ENCODE measurements around the gene PLA2G3.
A peak's percentile ranks its signal among the peaks of the same experiment; 100 is the strongest.

The PLA2G3 gene

GRCh38 chr22:31107894-31108218 is 32.5 kb downstream of the PLA2G3 start:
- TF ChIP-seq CTCF (conservative IDR thresholded peaks at IDR 0.05): peak; percentile 52
- peak overlapping the region; percentile 61; the same call in 1 of the 2 replicates for H3K27ac ChIP-seq

GRCh38 chr22:31107178-31107893 is 33.0 kb downstream of the PLA2G3 start, which contains the start of gene SELENOM:
Gene SELENOM (minus strand): TSS chr22:31107568. CDS start chr22:31107505, 63 bp downstream.
- peak within 1 kb of the TSS; percentile 61; the same call in 1 of the 2 replicates for H3K27ac ChIP-seq
- peak; percentile 94 for TF ChIP-seq CTCF (conservative IDR thresholded peaks at IDR 0.05)

- TF ChIP-seq CTCF (conservative IDR thresholded peaks at IDR 0.05): no peak
- no peak overlapping the region for H3K27ac ChIP-seq
These were observed 33.6 kb downstream of the PLA2G3 start for GRCh38 chr22:31106731-31107177.

- H3K27ac ChIP-seq: no peak overlapping the region
- no peak for TF ChIP-seq CTCF (conservative IDR thresholded peaks at IDR 0.05)
These were observed 34.2 kb downstream of the PLA2G3 start for GRCh38 chr22:31106001-31106571.

GRCh38 chr22:31105282-31105929 is 34.9 kb downstream of the PLA2G3 start:
- TF ChIP-seq CTCF (conservative IDR thresholded peaks at IDR 0.05): no peak
- H3K27ac ChIP-seq: no peak overlapping the region

GRCh38 chr22:31104869-31105268 is 35.4 kb downstream of the PLA2G3 start:
- no peak overlapping the region for H3K27ac ChIP-seq
- TF ChIP-seq CTCF (conservative IDR thresholded peaks at IDR 0.05): no peak

GRCh38 chr22:31103899-31104694 is 36.2 kb downstream of the PLA2G3 start:
- no peak for TF ChIP-seq CTCF (conservative IDR thresholded peaks at IDR 0.05)
- no peak overlapping the region for H3K27ac ChIP-seq
